SU-DHL-6 (cell line): ENCODE results near the gene ORC3.

ENCODE experiments used
- H2AFZ ChIP-seq: fragments of 200-600 bp; sonication (generic); 2 replicates; pipeline ENCODE4 v1.6.1; 2014; ENCODE audit warnings: low read depth, mild to moderate bottlenecking, moderate library complexity, mixed read lengths, antibody characterized with exemption, low read length; ENCODE audit not compliant: severe bottlenecking
- H3F3A ChIP-seq: fragments of 200-600 bp; shearing (Covaris generic); 2 replicates; pipeline ENCODE4 v1.6.0; 2016; ENCODE audit warnings: antibody characterized with exemption, mild to moderate bottlenecking; ENCODE audit not compliant: insufficient read depth
- H3K27ac ChIP-seq: fragments of 200-600 bp; sonication (generic); 2 replicates; pipeline ENCODE4 v1.5.1; 2016; ENCODE audit warnings: low read depth, mild to moderate bottlenecking, low read length, moderate library complexity, mixed read lengths
- H3K27me3 ChIP-seq: fragments of 200-600 bp; sonication (generic), shearing (Covaris generic); 2 replicates; pipeline ENCODE4 v1.6.0; 2014; ENCODE audit warnings: mild to moderate bottlenecking, low read length
- H3K36me3 ChIP-seq: fragments of 200-600 bp; sonication (generic); 2 replicates; pipeline ENCODE4 v1.6.1; 2014; ENCODE audit warnings: mild to moderate bottlenecking, low read length, mixed read lengths
- H3K4me2 ChIP-seq: fragments of 300-600, 200-600 bp; shearing (Covaris generic), sonication (generic); 2 replicates; pipeline ENCODE4 v1.6.0; 2014; ENCODE audit warnings: low read length, low read depth, mild to moderate bottlenecking; ENCODE audit not compliant: poor library complexity, severe bottlenecking
- H3K4me3 ChIP-seq: fragments of 200-600 bp; sonication (generic); 2 replicates; pipeline ENCODE4 v1.5.1; 2014; ENCODE audit warnings: antibody characterized with exemption, low read length, mild to moderate bottlenecking, mixed read lengths; ENCODE audit not compliant: insufficient read depth, poor library complexity, severe bottlenecking
- H3K79me2 ChIP-seq: fragments of 200-600 bp; sonication (generic); 2 replicates; pipeline ENCODE4 v1.6.1; 2014; ENCODE audit warnings: mild to moderate bottlenecking, low read length, moderate library complexity; ENCODE audit not compliant: insufficient read depth
- H3K9ac ChIP-seq: fragments of 200-600 bp; sonication (generic); 2 replicates; pipeline ENCODE4 v1.7.0; 2014; ENCODE audit warnings: mild to moderate bottlenecking, low read length
- H3K9me2 ChIP-seq: fragments of 200-600 bp; sonication (generic); replicated peaks from 2 replicates; pipeline ENCODE4 v1.6.1; 2014; ENCODE audit warnings: low read length; ENCODE audit not compliant: insufficient read depth
- H3K9me3 ChIP-seq: fragments of 200-600 bp; sonication (generic); 2 replicates; pipeline ENCODE4 v1.6.1; 2014; ENCODE audit warnings: low read length, mixed read lengths; ENCODE audit not compliant: insufficient read depth
- H4K20me1 ChIP-seq: fragments of 200-600 bp; sonication (generic); 2 replicates; pipeline ENCODE4 v1.6.1; 2014; ENCODE audit warnings: low read depth, mild to moderate bottlenecking, antibody characterized with exemption, low read length, moderate library complexity, mixed read lengths
- EZH2phosphoT487 ChIP-seq: fragments of 200-600 bp; sonication (generic), shearing (Covaris generic); conservative IDR thresholded peaks from 2 replicates; pipeline ENCODE4 v1.6.1; 2018; ENCODE audit warnings: mild to moderate bottlenecking, antibody characterized with exemption, low read length, moderate library complexity, mixed read lengths
- TF ChIP-seq, protein P1 (sequence below): fragments of 200-600 bp; sonication (generic); IDR thresholded peaks from one replicate; pipeline ENCODE4 v1.5.1; 2017; ENCODE audit warnings: antibody characterized with exemption, mild to moderate bottlenecking, low read length, moderate library complexity; ENCODE audit not compliant: insufficient read depth, poor library complexity, severe bottlenecking

Gene ORC3

DNA sequence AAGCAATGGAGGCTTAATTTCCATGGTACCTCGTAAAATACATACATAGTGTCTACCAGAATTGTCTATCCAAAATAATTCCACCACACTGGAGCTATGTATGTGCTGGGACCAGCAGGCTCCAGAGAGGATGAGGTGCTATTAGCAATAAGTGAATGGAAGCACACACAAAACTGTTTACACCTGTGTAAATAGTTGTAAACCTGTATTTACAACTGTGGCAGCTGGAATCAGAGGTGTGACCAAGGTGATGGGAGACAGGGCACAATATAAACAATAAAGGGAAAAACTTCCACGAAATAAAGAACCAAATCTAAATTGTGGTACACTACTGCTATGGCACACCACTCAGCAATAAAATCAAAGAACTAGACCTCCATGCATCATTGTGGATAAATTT, 14.5 kb upstream of the ORC3 start:
- Histone ChIP-seq H2AFZ (no peak overlapping the region), H3K9ac (no peak overlapping the region), H3K4me2 (no peak overlapping the region)

DNA sequence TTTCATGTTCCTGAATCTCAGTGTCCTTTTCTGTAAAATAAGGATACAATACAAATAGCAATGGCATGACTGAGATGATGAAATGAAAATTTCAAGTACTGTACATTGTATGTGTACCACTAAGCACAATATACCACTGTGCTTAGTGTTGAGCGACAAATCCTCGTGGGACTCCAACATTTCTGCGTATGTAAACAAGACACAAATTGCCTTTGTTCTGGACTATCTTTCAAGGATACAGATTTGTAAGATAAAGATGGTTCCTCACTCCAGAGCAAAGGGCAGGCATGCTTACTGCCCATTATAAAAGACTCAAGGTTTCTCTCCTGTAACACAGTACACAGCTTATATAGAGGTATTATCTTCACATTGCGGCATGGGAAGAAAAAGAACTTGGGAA, 6.1 kb upstream of the ORC3 start:
- Histone ChIP-seq H3K36me3 (peaks cover 11% of the 10 kb centered on the region), H2AFZ (no peak overlapping the region), H3K9ac (no peak overlapping the region), H3K79me2 (peaks cover 70% of the 10 kb centered on the region), H3F3A (no peaks in the 10 kb centered on the region; the same call in 1 of the 2 replicates), H3K27ac (no peak overlapping the region), H3K4me3 (no peak overlapping the region), H3K9me2 (no peaks in the 10 kb centered on the region), H3K9me3 (no peaks in the 10 kb centered on the region), H3K27me3 (no peaks in the 10 kb centered on the region), H4K20me1 (no peaks in the 10 kb centered on the region), H3K4me2 (no peak overlapping the region)
- TF ChIP-seq, protein P1, sequence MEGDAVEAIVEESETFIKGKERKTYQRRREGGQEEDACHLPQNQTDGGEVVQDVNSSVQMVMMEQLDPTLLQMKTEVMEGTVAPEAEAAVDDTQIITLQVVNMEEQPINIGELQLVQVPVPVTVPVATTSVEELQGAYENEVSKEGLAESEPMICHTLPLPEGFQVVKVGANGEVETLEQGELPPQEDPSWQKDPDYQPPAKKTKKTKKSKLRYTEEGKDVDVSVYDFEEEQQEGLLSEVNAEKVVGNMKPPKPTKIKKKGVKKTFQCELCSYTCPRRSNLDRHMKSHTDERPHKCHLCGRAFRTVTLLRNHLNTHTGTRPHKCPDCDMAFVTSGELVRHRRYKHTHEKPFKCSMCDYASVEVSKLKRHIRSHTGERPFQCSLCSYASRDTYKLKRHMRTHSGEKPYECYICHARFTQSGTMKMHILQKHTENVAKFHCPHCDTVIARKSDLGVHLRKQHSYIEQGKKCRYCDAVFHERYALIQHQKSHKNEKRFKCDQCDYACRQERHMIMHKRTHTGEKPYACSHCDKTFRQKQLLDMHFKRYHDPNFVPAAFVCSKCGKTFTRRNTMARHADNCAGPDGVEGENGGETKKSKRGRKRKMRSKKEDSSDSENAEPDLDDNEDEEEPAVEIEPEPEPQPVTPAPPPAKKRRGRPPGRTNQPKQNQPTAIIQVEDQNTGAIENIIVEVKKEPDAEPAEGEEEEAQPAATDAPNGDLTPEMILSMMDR = no peak

More for the DNA sequence above, 14.5 kb upstream of the ORC3 start:
- no peak for TF ChIP-seq EZH2phosphoT487
- TF ChIP-seq, protein P1 = no peak
- H3K36me3 ChIP-seq = no peaks in the 10 kb centered on the region
- no peak overlapping the region for H3K4me3 ChIP-seq
- H3F3A ChIP-seq = no peaks in the 10 kb centered on the region
- H3K27me3 ChIP-seq = no peaks in the 10 kb centered on the region
- no peaks in the 10 kb centered on the region; the same call in 1 of the 2 replicates for H4K20me1 ChIP-seq
- H3K79me2 ChIP-seq = peaks cover 79% of the 10 kb centered on the region
- H3K27ac ChIP-seq = no peak overlapping the region
- no peaks in the 10 kb centered on the region for H3K9me3 ChIP-seq
- H3K9me2 ChIP-seq = no peaks in the 10 kb centered on the region

DNA sequence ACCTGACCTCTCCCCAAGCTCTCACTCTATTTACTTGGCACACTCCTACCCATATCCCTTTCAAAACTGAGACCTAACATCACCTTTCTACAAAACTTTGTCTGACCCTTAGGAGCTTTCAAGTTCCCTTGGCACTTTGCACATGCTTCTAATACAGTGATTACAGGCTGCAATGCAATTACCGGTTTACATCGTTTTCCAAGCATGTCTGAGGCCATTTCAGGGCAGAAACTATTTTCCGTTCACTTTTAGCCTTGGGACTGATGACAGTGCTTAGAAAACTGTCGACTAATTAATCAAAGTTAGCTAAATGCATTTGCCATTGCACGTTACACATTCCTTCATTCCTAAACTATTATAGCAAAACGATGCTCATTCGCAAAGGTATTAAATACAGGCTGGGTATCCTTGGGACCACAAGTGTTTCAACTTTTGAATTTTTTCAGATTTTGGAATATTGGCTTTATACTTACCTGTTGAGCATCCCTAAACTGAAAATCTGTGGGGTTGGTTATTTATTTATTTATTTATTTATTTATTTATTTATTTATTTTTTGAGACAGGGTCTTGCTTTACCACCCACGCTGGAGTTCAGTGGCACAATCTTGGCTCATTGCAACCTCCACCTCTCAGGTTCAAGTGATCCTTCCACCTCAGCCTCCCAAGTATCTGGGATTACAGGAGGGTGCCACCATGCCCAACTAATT, 3.4 kb upstream of the ORC3 start:
- no peaks in the 10 kb centered on the region for H3K9me3 ChIP-seq
- H3K27ac ChIP-seq = no peak overlapping the region
- peaks cover 84% of the 10 kb centered on the region for H3K79me2 ChIP-seq
- no peak overlapping the region for H3K9ac ChIP-seq
- H4K20me1 ChIP-seq = no peaks in the 10 kb centered on the region
- TF ChIP-seq EZH2phosphoT487 = no peak
- TF ChIP-seq, protein P1 = no peak
- no peaks in the 10 kb centered on the region for H3K9me2 ChIP-seq
- H3K27me3 ChIP-seq = no peaks in the 10 kb centered on the region
- no peak overlapping the region for H2AFZ ChIP-seq
- H3K4me2 ChIP-seq = no peak overlapping the region
- peaks cover 9% of the 10 kb centered on the region for H3K36me3 ChIP-seq
- H3F3A ChIP-seq = no peaks in the 10 kb centered on the region; the same call in 1 of the 2 replicates
- no peak overlapping the region for H3K4me3 ChIP-seq
